Activated T-cell treated with anti-CD3 and anti-CD28 coated beads, Interleukin-2, amount 50 U/mL, for 1 hour (primary cell): ENCODE measurements around the gene NAGS.
"Not testable (repeated sequence)": the region's sequence is repeated elsewhere in the genome, so short reads cannot be mapped to it uniquely, and the experiment has no call there.

Experiments used
- DNase-seq: peaks from one replicate; pipeline ENCODE4 v3.0.0-alpha.2; 2020

The NAGS gene, protein sequence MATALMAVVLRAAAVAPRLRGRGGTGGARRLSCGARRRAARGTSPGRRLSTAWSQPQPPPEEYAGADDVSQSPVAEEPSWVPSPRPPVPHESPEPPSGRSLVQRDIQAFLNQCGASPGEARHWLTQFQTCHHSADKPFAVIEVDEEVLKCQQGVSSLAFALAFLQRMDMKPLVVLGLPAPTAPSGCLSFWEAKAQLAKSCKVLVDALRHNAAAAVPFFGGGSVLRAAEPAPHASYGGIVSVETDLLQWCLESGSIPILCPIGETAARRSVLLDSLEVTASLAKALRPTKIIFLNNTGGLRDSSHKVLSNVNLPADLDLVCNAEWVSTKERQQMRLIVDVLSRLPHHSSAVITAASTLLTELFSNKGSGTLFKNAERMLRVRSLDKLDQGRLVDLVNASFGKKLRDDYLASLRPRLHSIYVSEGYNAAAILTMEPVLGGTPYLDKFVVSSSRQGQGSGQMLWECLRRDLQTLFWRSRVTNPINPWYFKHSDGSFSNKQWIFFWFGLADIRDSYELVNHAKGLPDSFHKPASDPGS

GRCh38 chr17:44004077-44004760, at the start of gene NAGS:
TSS of gene NAGS (plus strand) at chr17:44004622. CDS start at chr17:44004664, 42 bp downstream.
- peak; percentile 36 for DNase-seq

DNA sequence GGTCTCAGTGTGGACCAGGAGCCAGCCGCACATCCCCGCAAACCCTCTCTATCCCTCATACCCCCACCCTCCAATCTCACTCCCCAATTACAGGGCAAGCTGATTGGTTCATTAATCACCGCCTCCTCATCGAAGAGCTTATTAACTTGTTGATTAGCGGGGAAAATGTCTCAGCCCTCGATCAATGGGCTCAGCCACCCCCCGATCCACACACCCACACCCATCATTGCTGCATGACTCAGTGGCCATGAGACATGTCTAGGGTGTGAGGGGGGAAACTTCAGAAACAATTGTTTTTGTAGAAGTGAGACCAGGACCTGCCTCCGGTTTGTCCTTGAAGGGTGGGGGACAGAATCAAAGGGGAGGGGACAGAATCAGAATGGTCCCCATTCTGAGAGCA, 48.2 kb upstream of the NAGS start:
- DNase-seq: no peak

DNA sequence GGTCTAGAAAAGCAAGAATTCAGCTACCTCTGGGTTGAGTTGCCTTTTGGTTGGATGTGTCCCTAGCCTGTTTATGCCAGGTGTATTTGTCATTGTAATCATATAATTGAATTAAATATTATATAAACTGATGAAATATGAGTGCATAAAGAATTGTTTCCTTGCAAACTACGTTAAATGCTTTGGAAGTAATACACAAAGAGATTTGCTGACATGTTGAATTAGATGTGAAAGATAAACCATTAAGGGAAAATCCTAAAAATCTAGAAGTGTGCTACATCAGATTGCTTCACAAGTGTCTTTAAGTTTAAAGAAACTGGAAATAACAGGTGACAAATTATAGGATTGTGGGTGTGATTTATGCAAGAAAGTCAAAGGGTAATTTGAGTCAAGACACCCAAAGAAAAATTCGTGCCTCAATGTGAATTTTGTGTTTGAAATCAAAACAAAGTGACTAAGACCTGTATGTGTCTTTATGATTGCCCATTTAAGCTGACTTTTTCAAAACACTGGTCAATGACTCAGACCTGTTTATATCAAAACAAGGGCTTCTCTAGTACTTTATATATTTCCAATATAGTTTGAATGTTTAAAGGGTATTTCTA, 45.6 kb upstream of the NAGS start:
- no peak for DNase-seq

DNA sequence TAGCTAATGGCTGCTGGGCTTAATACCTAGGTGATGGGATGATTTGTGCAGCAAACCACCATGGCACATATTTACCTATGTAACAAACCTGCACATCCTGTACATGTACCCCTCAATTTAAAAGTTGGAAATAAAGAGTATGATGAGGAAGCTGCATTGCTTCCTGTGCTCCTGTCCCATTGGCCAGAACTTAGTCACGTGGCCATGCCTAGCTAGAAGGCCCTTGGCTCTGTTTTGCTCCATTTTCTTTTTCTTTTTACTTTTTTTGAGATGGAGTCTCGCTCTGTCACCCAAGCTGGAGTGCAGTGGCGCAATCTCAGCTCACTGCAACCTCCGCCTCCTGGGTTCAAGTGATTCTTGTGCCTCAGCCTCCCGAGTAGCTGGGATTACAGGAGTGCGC, 43.1 kb upstream of the NAGS start:
- DNase-seq: not testable (repeated sequence)

- DNase-seq: no peak
Measured at GRCh38 chr17:43961954-43962353, 42.5 kb upstream of the NAGS start.

GRCh38 chr17:43962479-43962878, 41.9 kb upstream of the NAGS start:
- DNase-seq: no peak

DNA sequence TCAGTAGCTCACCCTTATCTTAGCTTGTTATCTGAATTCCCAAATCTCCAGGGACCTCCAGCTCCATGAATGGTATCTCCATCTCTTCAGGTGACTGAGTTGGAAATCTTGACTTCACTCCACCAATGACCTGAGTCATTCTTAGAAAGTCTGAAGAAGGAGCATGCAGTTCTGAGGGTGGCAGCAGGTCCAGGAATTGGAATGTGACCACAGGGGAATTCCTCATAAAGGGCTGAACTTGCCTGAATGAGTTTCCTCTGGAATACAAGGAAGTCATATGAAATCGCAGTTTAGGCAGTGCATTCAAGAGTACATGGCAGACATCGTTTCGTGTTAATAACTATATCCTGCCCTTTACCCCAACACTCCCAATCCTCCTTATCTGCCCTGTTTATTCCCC, 38.1 kb upstream of the NAGS start:
- no peak for DNase-seq

DNA sequence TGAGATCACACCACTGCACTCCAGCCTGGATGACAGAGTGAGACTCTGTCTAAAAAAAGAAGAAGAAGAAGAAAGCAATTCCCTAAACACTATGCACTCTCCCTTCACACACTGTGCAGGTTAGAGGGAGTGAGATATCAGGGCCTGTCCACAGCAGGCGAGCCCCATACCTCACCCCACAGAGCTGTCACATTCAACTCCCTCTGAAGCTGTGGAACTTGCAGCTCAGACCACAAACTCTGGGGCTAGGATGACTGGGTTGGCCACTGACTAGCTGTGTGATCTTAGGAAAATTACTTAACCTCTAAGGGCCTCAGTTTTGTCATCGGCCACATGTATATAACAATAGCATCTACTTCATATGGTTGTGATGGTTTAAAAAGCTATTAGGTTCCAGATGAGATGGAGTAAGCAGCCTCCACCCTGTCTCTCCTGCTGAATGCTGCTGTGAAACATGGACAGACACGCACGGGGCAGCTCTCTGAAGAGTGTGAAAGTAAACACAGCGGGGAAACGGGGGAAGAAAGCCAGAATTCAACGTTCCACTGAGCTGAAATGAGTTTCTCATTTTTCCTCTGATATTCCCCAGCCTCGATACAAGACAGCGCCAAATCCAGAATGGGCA, 37.1 kb upstream of the NAGS start:
- DNase-seq: no peak

GRCh38 chr17:43970366-43970765, 34.1 kb upstream of the NAGS start:
- no peak for DNase-seq

GRCh38 chr17:43971436-43971835, 33.0 kb upstream of the NAGS start:
- not testable (repeated sequence) for DNase-seq

DNA sequence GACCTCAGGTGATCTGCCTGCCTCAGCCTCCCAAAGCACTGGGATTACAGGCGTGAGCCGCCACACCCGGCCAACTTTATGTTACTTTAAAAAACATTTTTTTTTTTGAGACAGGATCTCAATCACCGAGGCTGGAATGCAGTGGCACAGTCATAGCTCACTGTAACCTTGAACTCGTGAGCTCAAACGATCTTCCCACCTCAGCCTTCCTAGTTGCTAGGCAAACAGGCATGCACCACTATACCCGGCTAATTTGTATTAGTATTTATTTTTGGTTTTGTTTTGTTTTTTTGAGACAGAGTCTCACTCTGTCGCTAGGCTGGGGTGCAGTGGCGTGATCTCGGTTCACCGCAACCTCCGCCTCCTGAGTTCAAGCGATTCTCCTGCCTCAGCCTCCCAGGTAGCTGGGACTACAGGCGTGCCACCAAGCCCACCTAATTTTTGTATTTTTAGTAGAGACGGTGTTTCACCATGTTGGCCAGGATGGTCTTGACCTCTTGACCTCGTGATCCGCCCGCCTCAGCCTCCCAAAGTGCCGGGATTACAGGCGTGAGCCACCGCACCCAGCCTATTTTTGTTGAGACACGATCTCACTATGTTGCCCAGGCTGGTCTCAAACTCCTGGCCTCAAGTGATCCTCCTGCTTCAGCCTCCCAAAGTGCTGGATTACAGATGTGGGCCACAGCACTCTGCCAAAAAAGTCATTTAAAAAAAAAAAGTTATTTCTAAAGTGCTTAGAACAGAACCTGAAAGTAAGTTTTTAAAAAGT, 31.8 kb upstream of the NAGS start:
- not testable (repeated sequence) for DNase-seq

- no peak for DNase-seq
Measured at GRCh38 chr17:43974382-43975266, 29.8 kb upstream of the NAGS start.

DNA sequence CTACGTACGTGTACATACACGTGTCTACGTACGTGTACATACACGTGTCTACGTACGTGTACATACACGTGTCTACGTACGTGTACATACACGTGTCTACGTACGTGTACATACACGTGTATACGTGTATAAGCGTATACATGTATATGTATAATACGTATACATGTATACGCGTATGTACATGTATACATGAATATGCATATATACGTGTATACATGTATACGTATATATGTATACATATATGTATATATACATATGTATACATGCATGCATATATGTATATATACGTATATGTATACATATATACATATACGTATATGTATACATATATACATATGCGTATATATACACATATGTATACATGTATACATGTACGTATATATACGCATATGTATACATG, 28.5 kb upstream of the NAGS start:
- no peak for DNase-seq

DNA sequence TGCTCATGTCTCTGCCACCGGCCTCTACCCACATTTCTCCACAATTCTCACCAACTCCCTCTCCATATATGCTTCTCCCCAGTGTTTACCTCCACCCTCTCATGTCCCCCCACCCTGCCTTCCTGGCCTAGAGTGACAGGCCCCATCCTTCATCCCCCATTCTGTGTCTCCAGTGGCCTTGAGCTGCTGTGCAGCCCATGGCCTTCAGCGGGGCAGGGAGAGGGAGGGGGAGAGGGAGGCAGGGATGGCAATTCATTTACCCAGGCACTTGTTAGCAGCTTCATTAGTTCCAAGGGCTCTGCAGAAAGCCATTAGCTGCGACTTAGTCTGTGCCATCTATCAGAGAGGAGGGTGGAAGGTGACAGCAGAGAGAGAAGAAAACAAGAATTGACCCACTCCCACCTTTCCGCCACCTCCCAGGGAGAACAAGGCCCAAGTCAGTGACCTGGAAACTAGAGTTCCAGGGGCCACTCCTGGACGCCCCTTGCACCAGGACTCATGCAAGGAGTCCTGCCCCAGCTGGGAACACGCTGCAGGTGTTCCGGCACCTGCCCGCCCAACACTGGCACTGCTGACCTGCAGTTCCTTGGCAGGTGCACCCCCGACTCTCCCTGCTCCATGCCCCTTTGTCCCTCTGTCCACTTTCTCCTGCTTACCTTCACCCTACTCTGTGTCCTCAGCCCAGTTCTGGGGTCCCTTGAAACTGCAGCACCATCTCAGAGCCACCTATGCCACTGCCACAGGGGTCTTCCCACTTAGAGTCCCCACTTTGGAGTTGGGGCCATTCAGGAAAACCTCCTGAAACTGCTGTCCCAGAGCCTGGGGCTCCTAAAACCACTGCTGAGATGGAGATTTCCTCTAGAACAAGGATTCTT, 27.2 kb upstream of the NAGS start:
- no peak for DNase-seq

- DNase-seq: no peak
Measured at GRCh38 chr17:43978078-43978477, 26.3 kb upstream of the NAGS start.

- DNase-seq: no peak
Measured at GRCh38 chr17:43979011-43979410, 25.4 kb upstream of the NAGS start.

- DNase-seq: no peak
Measured at GRCh38 chr17:43979671-43980070, 24.8 kb upstream of the NAGS start.

- no peak for DNase-seq
Measured at GRCh38 chr17:43982171-43982570, 22.3 kb upstream of the NAGS start.

- DNase-seq: no peak
Measured at GRCh38 chr17:43983196-43983514, 21.3 kb upstream of the NAGS start.
